HCT116 (cell line): Measurements from ENCODE around the gene AOPEP. TPM values are rescaled to one million over a fixed set of nuclear protein-coding genes. Genes with fewer than 3 reads are reported as not detected.

ENCODE experiments used
- ATAC-seq: fragments of 200-7000 bp; cut with Tn5 transposase; 2 replicates; pipeline ENCODE4 v1.9.1; 2020; ENCODE audit warnings: mild to moderate bottlenecking, moderate library complexity
- BruUV-seq: library from RNA; stranded (reverse); fragments of 400-500 nt; replicated peaks from 2 replicates; lab custom pipeline; 2021; lab: Mats Ljungman, UMichigan
- CTCF ChIA-PET: fragments of 300-600 bp; sonication (Branson Sonifier 250); formaldehyde crosslinking; loops from one replicate; lab custom pipeline; 2021; ENCODE audit warnings: antibody characterized with exemption; lab: Charles Lee
- POLR2A ChIA-PET: fragments of 300-600, 350-600 bp; sonication (Branson Sonifier 250); formaldehyde crosslinking; loops from one replicate; lab custom pipeline; 2021; ENCODE audit warnings: antibody characterized with exemption; lab: Charles Lee
- RAD21 ChIA-PET, 2 experiments: fragments of 300-600 bp; sonication (Branson Sonifier 250); formaldehyde crosslinking; loops; one replicate each; lab custom pipeline; 2023; ENCODE audit warnings: low total read pairs in 2 of 2; ENCODE audit not compliant: uncharacterized antibody in 2 of 2, unreplicated experiment in 2 of 2, low non-redundant PET in 1 of 2; lab: Charles Lee
- DNase-seq: peaks from one replicate; pipeline ENCODE4 v3.0.0-alpha.2; 2010; ENCODE audit warnings: low read depth, low spot score
- H2AFZ ChIP-seq: fragments of 200-600 bp; shearing (Covaris generic), sonication (generic); 2 replicates; pipeline ENCODE4 v1.6.1; 2017; ENCODE audit warnings: low read depth, mixed run types, mixed read lengths, antibody characterized with exemption, low read length; ENCODE audit not compliant: poor library complexity, severe bottlenecking
- H3K27ac ChIP-seq: 2 replicates; pipeline ENCODE4 v1.5.1; 2012; ENCODE audit warnings: low read depth, low read length
- H3K27me3 ChIP-seq: fragments of 200-600 bp; sonication (generic); 2 replicates; pipeline ENCODE4 v1.6.1; 2016; ENCODE audit warnings: mixed run types, low read length, mixed read lengths; ENCODE audit not compliant: insufficient read depth
- H3K36me3 ChIP-seq, 2 experiments: fragments of 200-500 bp in 1 of 2; fragments of 200-600 bp in 1 of 2; sonication (Bioruptor generic) in 1 of 2; sonication (generic) in 1 of 2; 2 replicates each; pipeline versions ENCODE4 v1.5.1 to v1.6.1; 2014 to 2016; ENCODE audit warnings: low read length in 2 of 2, inconsistent platforms in 1 of 2, mixed read lengths in 1 of 2, mixed run types in 1 of 2; ENCODE audit not compliant: insufficient read depth in 2 of 2, control insufficient read depth in 1 of 2
- H3K4me1 ChIP-seq, 2 experiments: fragments of 200-600 bp in 1 of 2; sonication (generic) in 1 of 2; 2 replicates each; pipeline versions ENCODE4 v1.5.1 to v1.6.1; 2012 to 2017; ENCODE audit warnings: low read length in 2 of 2, inconsistent platforms in 1 of 2, mild to moderate bottlenecking in 1 of 2, mixed read lengths in 1 of 2, mixed run types in 1 of 2, moderate library complexity in 1 of 2; ENCODE audit not compliant: insufficient read depth in 2 of 2, control insufficient read depth in 1 of 2
- H3K4me2 ChIP-seq: fragments of 200-600 bp; sonication (generic); 2 replicates; pipeline ENCODE4 v1.6.1; 2017; ENCODE audit warnings: mixed run types, low read length, mixed read lengths
- H3K4me3 ChIP-seq, 2 experiments: fragments of 200-600 bp in 1 of 2; sonication (generic) in 1 of 2; replicated peaks in 1 of 2; 2 replicates each; pipeline ENCODE4 v1.5.1; 2011 to 2016; ENCODE audit warnings: low read length in 2 of 2, control low read depth in 1 of 2, low read depth in 1 of 2, mild to moderate bottlenecking in 1 of 2, mixed read lengths in 1 of 2, mixed run types in 1 of 2
- H3K79me2 ChIP-seq: fragments of 200-600 bp; sonication (generic); 2 replicates; pipeline ENCODE4 v1.6.1; 2017; ENCODE audit warnings: mild to moderate bottlenecking, mixed run types, low read length, moderate library complexity, mixed read lengths; ENCODE audit not compliant: insufficient read depth
- H3K9ac ChIP-seq: fragments of 200-600 bp; sonication (generic); 2 replicates; pipeline ENCODE4 v1.6.1; 2016; ENCODE audit warnings: low read length, mixed read lengths
- H3K9me2 ChIP-seq: fragments of 200-600 bp; sonication (generic), shearing (Covaris generic); 2 replicates; pipeline ENCODE4 v1.6.1; 2017; ENCODE audit warnings: mixed run types, mild to moderate bottlenecking, moderate library complexity; ENCODE audit not compliant: insufficient read depth
- H3K9me3 ChIP-seq, 2 experiments: fragments of 200-500 bp in 1 of 2; fragments of 200-600 bp in 1 of 2; sonication (Bioruptor generic) in 1 of 2; sonication (generic) in 1 of 2; 2 replicates each; pipeline ENCODE4 v1.6.1; 2014 to 2017; ENCODE audit warnings: low read length in 2 of 2, mixed read lengths in 2 of 2, inconsistent platforms in 1 of 2, low read depth in 1 of 2, mild to moderate bottlenecking in 1 of 2, mixed run types in 1 of 2, moderate library complexity in 1 of 2; ENCODE audit not compliant: control insufficient read depth in 1 of 2, insufficient read depth in 1 of 2
- H4K20me1 ChIP-seq: fragments of 200-600 bp; sonication (generic), shearing (Covaris generic); 2 replicates; pipeline ENCODE4 v1.6.1; 2017; ENCODE audit warnings: mixed run types, mild to moderate bottlenecking, moderate library complexity; ENCODE audit not compliant: insufficient read depth
- CBX3 ChIP-seq: IDR thresholded peaks from 2 replicates; pipeline ENCODE4 v1.6.1; 2012; ENCODE audit warnings: low read depth
- CEBPB ChIP-seq: IDR thresholded peaks from 2 replicates; pipeline ENCODE4 v1.6.1; 2012; ENCODE audit warnings: low read depth
- ELF1 ChIP-seq: IDR thresholded peaks from 2 replicates; pipeline ENCODE4 v1.6.1; 2012; ENCODE audit warnings: low read depth, borderline replicate concordance
- EZH2 ChIP-seq: fragments of 200-600 bp; sonication (generic); IDR thresholded peaks from 2 replicates; pipeline ENCODE4 v1.6.1; 2017; ENCODE audit warnings: antibody characterized with exemption, mixed run types
- EZH2phosphoT487 ChIP-seq: fragments of 200-600 bp; IDR thresholded peaks from 2 replicates; pipeline ENCODE4 v1.6.1; 2018; ENCODE audit warnings: antibody characterized with exemption, borderline replicate concordance
- FOSL1 ChIP-seq: IDR thresholded peaks from 2 replicates; pipeline ENCODE4 v1.6.1; 2012; ENCODE audit warnings: low read depth
- SIN3A ChIP-seq: IDR thresholded peaks from 2 replicates; pipeline ENCODE4 v1.6.1; 2012; ENCODE audit warnings: low read depth
- SP1 ChIP-seq: IDR thresholded peaks from 2 replicates; pipeline ENCODE4 v1.6.1; 2012; ENCODE audit warnings: low read depth
- YY1 ChIP-seq: IDR thresholded peaks from 2 replicates; pipeline ENCODE4 v1.6.1; 2011; ENCODE audit warnings: low read length, low read depth, moderate library complexity, mild to moderate bottlenecking; ENCODE audit not compliant: insufficient replicate concordance; ENCODE audit errors: extremely low read depth
- ZNF274 ChIP-seq: fragments of 200-500 bp; sonication (Bioruptor generic); IDR thresholded peaks from 2 replicates; pipeline ENCODE4 v1.6.1; 2014; ENCODE audit warnings: mild to moderate bottlenecking, low read depth, low read length, inconsistent platforms
- intact Hi-C: fragments of 100-400 bp; cut with micrococcal nuclease; formaldehyde crosslinking; loops from 2 replicates; pipeline ENCODE4 v1.10.0; 2022
- total RNA-seq: library from RNA; stranded (reverse); gene quantifications from one replicate; pipeline ENCODE4 v1.2.1, GENCODE V29; 2021; ENCODE audit not compliant: unreplicated experiment
- TF ChIP-seq, protein P1 (sequence below): IDR thresholded peaks from 2 replicates; pipeline ENCODE4 v1.6.1; 2011; ENCODE audit warnings: mild to moderate bottlenecking, low read length, moderate library complexity; ENCODE audit not compliant: insufficient replicate concordance; ENCODE audit errors: extremely low read depth
- TF ChIP-seq, protein P2 (sequence below), 3 experiments: fragments of 200-600 bp in 1 of 3; sonication (generic) in 1 of 3; IDR thresholded peaks in 2 of 3; conservative IDR thresholded peaks in 1 of 3; 2 replicates each; pipeline ENCODE4 v1.5.1; 2012 to 2017; ENCODE audit warnings: low read depth in 2 of 3, low read length in 2 of 3, antibody characterized with exemption in 1 of 3, borderline replicate concordance in 1 of 3, control low read depth in 1 of 3, mild to moderate bottlenecking in 1 of 3, mixed read lengths in 1 of 3, mixed run types in 1 of 3, moderate library complexity in 1 of 3; ENCODE audit not compliant: insufficient read depth in 1 of 3
- TF ChIP-seq, protein P3 (sequence below): IDR thresholded peaks from 2 replicates; pipeline ENCODE4 v1.6.1; 2012
- TF ChIP-seq, protein P4 (sequence below): IDR thresholded peaks from 2 replicates; pipeline ENCODE4 v1.6.1; 2012

Gene AOPEP
- total RNA-seq, 1 experiment from 2014 or later: 15.1 TPM

DNA sequence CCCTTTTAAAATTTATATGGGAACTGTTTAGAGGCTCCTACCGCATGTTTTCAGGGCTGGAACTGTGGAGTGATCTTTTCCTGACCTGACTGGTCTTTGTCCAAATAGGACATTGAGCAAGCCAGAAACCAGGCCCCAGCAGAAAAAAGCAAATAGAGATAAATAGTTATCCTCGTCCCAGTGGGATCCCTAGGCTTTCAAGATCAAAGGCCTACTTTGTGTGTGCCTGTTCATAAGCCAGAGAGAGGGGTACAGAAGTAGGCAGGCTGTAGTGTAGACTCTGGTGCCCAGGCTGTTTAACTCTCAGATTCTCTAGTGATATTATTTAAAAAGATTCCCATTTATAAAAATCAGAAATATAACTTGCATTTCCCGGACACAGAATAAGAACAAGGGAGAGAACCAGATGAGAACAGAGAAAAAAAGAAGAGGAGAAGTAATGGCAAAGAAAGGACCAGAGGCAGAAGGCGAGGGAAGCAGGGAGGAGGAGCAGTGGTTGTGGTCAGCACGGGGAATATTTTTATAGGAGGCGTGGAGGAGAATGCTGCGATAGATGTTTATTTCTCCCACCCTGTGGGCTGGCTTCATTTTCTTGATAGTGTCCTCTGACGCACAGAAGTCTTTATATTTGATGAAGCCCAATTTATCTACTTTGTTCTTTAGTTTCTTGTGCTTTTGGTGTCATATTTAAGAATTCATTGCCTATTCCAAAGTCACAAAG lies 101.2 kb downstream of the AOPEP start:
- ChIA-PET POLR2A (no interaction called here), RAD21 (no interaction called here), CTCF (no interaction called here)
- H3K9ac ChIP-seq: no peak overlapping the region
- H3K27me3 ChIP-seq: no peaks in the 10 kb centered on the region
- no peak overlapping the region for H3K27ac ChIP-seq
- H4K20me1 ChIP-seq: no peaks in the 10 kb centered on the region
- H3K36me3 ChIP-seq: no peaks in the 10 kb centered on the region
- no TSS peak for BruUV-seq
- H2AFZ ChIP-seq: no peak overlapping the region
- H3K4me1 ChIP-seq: peaks cover 0 to 8% of the 10 kb centered on the region in 2 experiments; a peak in 2 of 4 replicates
- no peak for TF ChIP-seq FOSL1
- no peak for TF ChIP-seq SIN3A
- no peak for TF ChIP-seq ZNF274
- TF ChIP-seq SP1: no peak
- no peak overlapping the region for H3K4me3 ChIP-seq
- no peaks in the 10 kb centered on the region for H3K9me2 ChIP-seq
- intact Hi-C loops: no loop called here
- ATAC-seq: no peak
- no peaks in the 10 kb centered on the region for H3K9me3 ChIP-seq
- H3K4me2 ChIP-seq: no peak overlapping the region
- no peaks in the 10 kb centered on the region for H3K79me2 ChIP-seq
- no peak for DNase-seq

DNA sequence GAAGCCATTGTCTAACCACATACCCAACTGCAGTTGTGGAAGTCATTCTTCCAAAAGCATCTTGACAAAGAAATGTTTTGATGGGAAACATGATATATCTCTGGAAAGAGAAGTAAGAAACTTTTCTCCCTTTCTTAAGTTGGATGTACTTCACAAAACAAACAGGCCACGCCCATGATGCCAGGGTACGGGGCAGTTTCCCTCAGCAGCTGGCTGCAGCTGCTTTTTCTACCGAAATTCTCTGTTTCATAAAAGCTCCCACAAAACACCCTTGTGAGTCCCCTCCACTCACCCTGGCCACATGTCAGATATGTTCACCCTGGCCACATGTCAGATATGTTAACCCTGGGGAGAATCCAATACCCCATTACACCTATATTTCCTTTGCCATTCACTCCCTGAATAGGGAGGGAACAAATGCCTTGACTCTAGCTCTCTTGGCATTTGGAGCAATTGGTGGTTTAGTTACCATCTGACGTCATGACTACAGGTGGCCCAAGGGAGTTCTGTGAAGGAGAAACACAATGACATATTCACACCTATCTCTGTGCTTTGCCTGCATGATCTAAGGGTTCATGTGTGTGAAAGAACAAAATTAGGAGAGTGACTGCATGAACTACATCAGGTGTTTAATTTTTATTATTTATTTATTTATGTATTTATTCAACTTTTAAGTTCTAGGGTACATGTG lies 103.0 kb downstream of the AOPEP start:
- ChIA-PET POLR2A (no interaction called here), RAD21 (no interaction called here), CTCF (no interaction called here)
- H3K9ac ChIP-seq: no peak overlapping the region
- no peak for TF ChIP-seq ELF1
- no peak for TF ChIP-seq FOSL1
- TF ChIP-seq, protein P1, sequence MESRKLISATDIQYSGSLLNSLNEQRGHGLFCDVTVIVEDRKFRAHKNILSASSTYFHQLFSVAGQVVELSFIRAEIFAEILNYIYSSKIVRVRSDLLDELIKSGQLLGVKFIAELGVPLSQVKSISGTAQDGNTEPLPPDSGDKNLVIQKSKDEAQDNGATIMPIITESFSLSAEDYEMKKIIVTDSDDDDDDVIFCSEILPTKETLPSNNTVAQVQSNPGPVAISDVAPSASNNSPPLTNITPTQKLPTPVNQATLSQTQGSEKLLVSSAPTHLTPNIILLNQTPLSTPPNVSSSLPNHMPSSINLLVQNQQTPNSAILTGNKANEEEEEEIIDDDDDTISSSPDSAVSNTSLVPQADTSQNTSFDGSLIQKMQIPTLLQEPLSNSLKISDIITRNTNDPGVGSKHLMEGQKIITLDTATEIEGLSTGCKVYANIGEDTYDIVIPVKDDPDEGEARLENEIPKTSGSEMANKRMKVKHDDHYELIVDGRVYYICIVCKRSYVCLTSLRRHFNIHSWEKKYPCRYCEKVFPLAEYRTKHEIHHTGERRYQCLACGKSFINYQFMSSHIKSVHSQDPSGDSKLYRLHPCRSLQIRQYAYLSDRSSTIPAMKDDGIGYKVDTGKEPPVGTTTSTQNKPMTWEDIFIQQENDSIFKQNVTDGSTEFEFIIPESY: no peak
- TF ChIP-seq EZH2: no peak
- no peak for TF ChIP-seq CBX3
- TF ChIP-seq EZH2phosphoT487: no peak
- no peak for TF ChIP-seq SIN3A
- TF ChIP-seq CEBPB: no peak
- no peak for TF ChIP-seq YY1
- TF ChIP-seq, protein P2, sequence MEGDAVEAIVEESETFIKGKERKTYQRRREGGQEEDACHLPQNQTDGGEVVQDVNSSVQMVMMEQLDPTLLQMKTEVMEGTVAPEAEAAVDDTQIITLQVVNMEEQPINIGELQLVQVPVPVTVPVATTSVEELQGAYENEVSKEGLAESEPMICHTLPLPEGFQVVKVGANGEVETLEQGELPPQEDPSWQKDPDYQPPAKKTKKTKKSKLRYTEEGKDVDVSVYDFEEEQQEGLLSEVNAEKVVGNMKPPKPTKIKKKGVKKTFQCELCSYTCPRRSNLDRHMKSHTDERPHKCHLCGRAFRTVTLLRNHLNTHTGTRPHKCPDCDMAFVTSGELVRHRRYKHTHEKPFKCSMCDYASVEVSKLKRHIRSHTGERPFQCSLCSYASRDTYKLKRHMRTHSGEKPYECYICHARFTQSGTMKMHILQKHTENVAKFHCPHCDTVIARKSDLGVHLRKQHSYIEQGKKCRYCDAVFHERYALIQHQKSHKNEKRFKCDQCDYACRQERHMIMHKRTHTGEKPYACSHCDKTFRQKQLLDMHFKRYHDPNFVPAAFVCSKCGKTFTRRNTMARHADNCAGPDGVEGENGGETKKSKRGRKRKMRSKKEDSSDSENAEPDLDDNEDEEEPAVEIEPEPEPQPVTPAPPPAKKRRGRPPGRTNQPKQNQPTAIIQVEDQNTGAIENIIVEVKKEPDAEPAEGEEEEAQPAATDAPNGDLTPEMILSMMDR (IDR thresholded peaks at IDR 0.05 in 2 of 3, conservative IDR thresholded peaks at IDR 0.05 in 1 of 3; ENCODE audit: borderline replicate concordance in 1 of 3, insufficient read depth in 1 of 3, low read depth in 2 of 3, low read length in 2 of 3): no peak
- TF ChIP-seq, protein P3, sequence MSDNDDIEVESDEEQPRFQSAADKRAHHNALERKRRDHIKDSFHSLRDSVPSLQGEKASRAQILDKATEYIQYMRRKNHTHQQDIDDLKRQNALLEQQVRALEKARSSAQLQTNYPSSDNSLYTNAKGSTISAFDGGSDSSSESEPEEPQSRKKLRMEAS: no peak
- TF ChIP-seq ZNF274: no peak
- TF ChIP-seq SP1: no peak
- TF ChIP-seq, protein P4, sequence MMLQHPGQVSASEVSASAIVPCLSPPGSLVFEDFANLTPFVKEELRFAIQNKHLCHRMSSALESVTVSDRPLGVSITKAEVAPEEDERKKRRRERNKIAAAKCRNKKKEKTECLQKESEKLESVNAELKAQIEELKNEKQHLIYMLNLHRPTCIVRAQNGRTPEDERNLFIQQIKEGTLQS: no peak
- intact Hi-C loops: no loop called here
- no peaks in the 10 kb centered on the region for H3K79me2 ChIP-seq
- no peaks in the 10 kb centered on the region for H4K20me1 ChIP-seq
- no peaks in the 10 kb centered on the region for H3K9me2 ChIP-seq
- H3K4me2 ChIP-seq: no peak overlapping the region
- no TSS peak for BruUV-seq
- no peaks in the 10 kb centered on the region for H3K27me3 ChIP-seq
- no peaks in the 10 kb centered on the region for H3K36me3 ChIP-seq
- DNase-seq (no peak), ATAC-seq (no peak)
- no peak overlapping the region for H2AFZ ChIP-seq
- H3K4me3 ChIP-seq: no peak overlapping the region
- H3K9me3 ChIP-seq: no peaks in the 10 kb centered on the region
- H3K27ac ChIP-seq: no peak overlapping the region
- peaks cover 0 to 8% of the 10 kb centered on the region in 2 experiments; a peak in 1 of 4 replicates for H3K4me1 ChIP-seq
